ENCODE data around the gene USP31.
"Not testable (repeated sequence)": the region's sequence is repeated elsewhere in the genome, so short reads cannot be mapped to it uniquely, and the experiment has no call there.

Gene USP31

GRCh38 chr16:23148166-23148512 lies 1.1 kb downstream of the USP31 start:
- H3K27me3 ChIP-seq (ENCODE audit: control insufficient read depth in 5 of 5, insufficient read depth in 4 of 5, low read length in 5 of 5) = peaks cover 0 to 3% (median 0%) of the 10 kb centered on the region in 5 donors
- peaks cover 4 to 36% (median 28%) of the 10 kb centered on the region in 5 donors for H3K4me1 ChIP-seq (ENCODE audit: control insufficient read depth in 5 of 5, insufficient read depth in 5 of 5, low read length in 5 of 5)
- peak overlapping the region in 4 of 5 donors; percentile 57 to 73 (median 64) for H3K9ac ChIP-seq (ENCODE audit: low read length in 5 of 5)

GRCh38 chr16:23147666-23148065 lies 1.6 kb downstream of the USP31 start:
- no peaks in the 10 kb centered on the region for H3K9me3 ChIP-seq (ENCODE audit: control insufficient read depth in 5 of 5, low read length in 5 of 5)
- peaks cover 0 to under 1% (median 0%) of the 10 kb centered on the region in 5 donors for H3K27me3 ChIP-seq (ENCODE audit: control insufficient read depth in 5 of 5, insufficient read depth in 4 of 5, low read length in 5 of 5)
- peak overlapping the region in 4 of 5 donors; percentile 29 to 77 (median 73) for H3K4me3 ChIP-seq (ENCODE audit: low read depth in 1 of 5, low read length in 5 of 5)
- peaks cover 4 to 36% (median 28%) of the 10 kb centered on the region in 5 donors for H3K4me1 ChIP-seq (ENCODE audit: control insufficient read depth in 5 of 5, insufficient read depth in 5 of 5, low read length in 5 of 5)
- H3K27ac ChIP-seq (ENCODE audit: low read depth, low read length) = no peak overlapping the region
- peak overlapping the region in 2 of 5 donors; percentile 30 to 59 for H3K9ac ChIP-seq (ENCODE audit: low read length in 5 of 5)
- no peaks in the 10 kb centered on the region for H3K36me3 ChIP-seq (ENCODE audit: control insufficient read depth in 5 of 5, insufficient read depth in 5 of 5, low read length in 5 of 5)

More at GRCh38 chr16:23148166-23148512, 1.1 kb downstream of the USP31 start:
- peak overlapping the region; percentile 27 to 78 (median 74) for H3K4me3 ChIP-seq (ENCODE audit: low read depth in 1 of 5, low read length in 5 of 5)
- peak overlapping the region; percentile 50 for H3K27ac ChIP-seq (ENCODE audit: low read depth, low read length)
- H3K36me3 ChIP-seq (ENCODE audit: control insufficient read depth in 5 of 5, insufficient read depth in 5 of 5, low read length in 5 of 5) = no peaks in the 10 kb centered on the region
- no peaks in the 10 kb centered on the region for H3K9me3 ChIP-seq (ENCODE audit: control insufficient read depth in 5 of 5, low read length in 5 of 5)

DNA sequence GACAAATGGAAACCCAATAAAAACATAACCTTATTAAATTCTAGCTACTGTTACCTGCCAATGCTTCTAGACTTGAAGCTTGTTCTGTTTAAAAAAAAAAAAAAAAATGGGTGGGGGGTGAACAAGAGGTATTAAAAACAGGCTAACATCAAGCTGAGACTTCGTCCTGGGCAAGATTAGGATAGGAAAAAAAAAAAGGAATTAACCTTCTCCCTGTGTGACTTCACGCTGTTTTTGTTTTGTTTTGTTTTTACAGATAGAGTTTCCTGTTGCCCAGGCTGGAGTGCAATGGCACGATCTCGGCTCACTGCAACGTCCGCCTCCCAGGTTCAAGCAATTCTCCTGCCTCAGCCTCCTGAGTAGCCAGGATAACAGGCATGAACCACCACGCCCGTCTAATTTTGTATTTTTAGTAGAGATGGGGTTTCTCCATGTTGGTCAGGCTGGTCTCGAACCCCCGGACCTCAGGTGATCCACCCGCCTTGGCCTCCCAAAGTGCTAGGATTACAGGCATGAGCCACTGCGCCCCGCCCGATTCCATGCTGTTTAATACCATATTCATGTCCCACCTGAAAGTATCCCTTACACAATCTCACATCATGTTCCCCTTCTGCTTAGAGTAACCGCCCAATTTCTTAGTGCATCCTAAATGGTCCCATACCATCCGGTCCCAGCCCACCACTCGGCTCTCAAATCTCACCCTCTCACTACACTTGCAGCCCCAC lies 2.2 kb downstream of the USP31 start:
- peak overlapping the region in 2 of 5 donors; percentile 25 to 30 for H3K9ac ChIP-seq (ENCODE audit: low read length in 5 of 5)
- peak overlapping the region in 3 of 5 donors; percentile 29 to 77 (median 74) for H3K4me3 ChIP-seq (ENCODE audit: low read depth in 1 of 5, low read length in 5 of 5)
- no peaks in the 10 kb centered on the region for H3K9me3 ChIP-seq (ENCODE audit: control insufficient read depth in 5 of 5, low read length in 5 of 5)
- no peaks in the 10 kb centered on the region for H3K36me3 ChIP-seq (ENCODE audit: control insufficient read depth in 5 of 5, insufficient read depth in 5 of 5, low read length in 5 of 5)
- peak overlapping the region; percentile 26 for H3K27ac ChIP-seq (ENCODE audit: low read depth, low read length)
- no peaks in the 10 kb centered on the region for H3K27me3 ChIP-seq (ENCODE audit: control insufficient read depth in 5 of 5, insufficient read depth in 4 of 5, low read length in 5 of 5)
- H3K4me1 ChIP-seq (ENCODE audit: control insufficient read depth in 5 of 5, insufficient read depth in 5 of 5, low read length in 5 of 5) = peaks cover 4 to 39% (median 28%) of the 10 kb centered on the region in 5 donors

GRCh38 chr16:23145608-23146007 lies 3.6 kb downstream of the USP31 start:
- no peak overlapping the region for H3K27ac ChIP-seq (ENCODE audit: low read depth, low read length)
- no peaks in the 10 kb centered on the region for H3K9me3 ChIP-seq (ENCODE audit: control insufficient read depth in 5 of 5, low read length in 5 of 5)
- no peaks in the 10 kb centered on the region for H3K27me3 ChIP-seq (ENCODE audit: control insufficient read depth in 5 of 5, insufficient read depth in 4 of 5, low read length in 5 of 5)
- H3K4me3 ChIP-seq (ENCODE audit: low read depth in 1 of 5, low read length in 5 of 5) = peak overlapping the region in 1 of 5 donors; percentile 22
- no peak overlapping the region for H3K9ac ChIP-seq (ENCODE audit: low read length in 5 of 5)
- peaks cover 4 to 39% (median 28%) of the 10 kb centered on the region in 5 donors for H3K4me1 ChIP-seq (ENCODE audit: control insufficient read depth in 5 of 5, insufficient read depth in 5 of 5, low read length in 5 of 5)
- H3K36me3 ChIP-seq (ENCODE audit: control insufficient read depth in 5 of 5, insufficient read depth in 5 of 5, low read length in 5 of 5) = no peaks in the 10 kb centered on the region

DNA sequence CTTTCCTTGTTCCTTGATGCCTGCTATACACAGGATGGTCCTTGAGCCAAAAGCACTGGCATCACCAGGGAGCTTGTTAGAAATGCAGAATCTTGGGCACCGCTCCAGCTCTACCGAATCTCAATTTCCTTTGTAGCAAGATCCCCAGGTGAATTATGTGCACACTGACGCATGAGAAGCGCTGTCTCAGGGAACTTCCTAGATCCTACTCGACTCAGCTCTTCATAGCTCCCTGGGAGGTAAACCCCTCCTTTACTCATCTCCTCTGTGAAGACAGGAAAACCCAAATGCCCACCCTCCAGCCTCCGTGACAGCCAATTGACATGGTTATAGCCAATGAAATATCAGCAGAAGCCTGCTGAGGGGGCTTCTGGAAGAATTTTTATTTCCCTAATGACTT lies 4.1 kb downstream of the USP31 start:
- Histone ChIP-seq H3K9me3 (ENCODE audit: control insufficient read depth in 5 of 5, low read length in 5 of 5) (no peaks in the 10 kb centered on the region), H3K4me3 (ENCODE audit: low read depth in 1 of 5, low read length in 5 of 5) (peak overlapping the region in 2 of 5 donors; percentile 13 to 22), H3K27me3 (ENCODE audit: control insufficient read depth in 5 of 5, insufficient read depth in 4 of 5, low read length in 5 of 5) (no peaks in the 10 kb centered on the region), H3K9ac (ENCODE audit: low read length in 5 of 5) (no peak overlapping the region), H3K4me1 (ENCODE audit: control insufficient read depth in 5 of 5, insufficient read depth in 5 of 5, low read length in 5 of 5) (peaks cover 4 to 39% (median 28%) of the 10 kb centered on the region in 5 donors), H3K27ac (ENCODE audit: low read depth, low read length) (no peak overlapping the region), H3K36me3 (ENCODE audit: control insufficient read depth in 5 of 5, insufficient read depth in 5 of 5, low read length in 5 of 5) (no peaks in the 10 kb centered on the region)

DNA sequence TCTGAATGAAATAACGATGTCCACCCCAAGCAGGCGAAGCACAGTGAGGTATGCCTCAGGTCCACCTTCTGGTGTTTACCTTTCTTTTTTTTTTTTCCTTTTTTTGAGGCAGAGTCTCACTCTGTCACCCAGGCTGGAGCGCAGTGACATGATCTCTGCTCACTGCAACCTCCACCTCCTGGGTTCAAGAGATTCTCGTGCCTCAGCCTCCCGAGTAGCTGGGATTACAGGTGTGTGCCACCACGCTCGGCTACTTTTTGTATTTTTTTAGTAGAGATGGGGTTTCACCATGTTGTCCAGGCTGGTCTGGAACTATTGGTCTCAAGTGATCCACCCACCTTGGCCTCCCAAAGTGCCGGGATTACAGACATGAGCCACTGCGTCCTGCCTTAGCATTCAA lies 4.9 kb downstream of the USP31 start:
- not testable (repeated sequence) for H3K27ac ChIP-seq (ENCODE audit: low read depth, low read length); H3K9ac ChIP-seq (ENCODE audit: low read length in 5 of 5)
- H3K4me1 ChIP-seq (ENCODE audit: control insufficient read depth in 5 of 5, insufficient read depth in 5 of 5, low read length in 5 of 5) = peaks cover 4 to 34% (median 22%) of the 10 kb centered on the region in 5 donors

DNA sequence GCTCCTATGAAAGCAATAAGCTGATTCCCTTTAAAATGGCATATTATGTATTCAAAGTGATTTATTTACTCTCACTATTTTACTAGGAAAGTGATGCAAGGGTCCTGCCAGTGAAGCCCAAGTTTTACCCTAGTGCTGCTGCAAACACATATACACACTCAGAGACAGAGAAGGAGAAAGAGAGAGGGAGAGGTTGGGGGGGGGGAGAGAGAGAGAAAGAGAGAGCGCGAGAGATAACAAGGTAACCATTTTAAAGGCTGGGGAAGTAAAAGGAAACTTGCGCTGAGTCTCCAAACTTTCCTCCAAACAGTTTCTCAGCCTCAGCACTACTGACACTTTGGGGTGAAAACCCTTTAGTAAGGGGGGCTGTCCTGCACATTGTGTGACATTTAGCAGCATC lies 5.9 kb downstream of the USP31 start:
- no peak overlapping the region for H3K27ac ChIP-seq (ENCODE audit: low read depth, low read length)
- H3K36me3 ChIP-seq (ENCODE audit: control insufficient read depth in 5 of 5, insufficient read depth in 5 of 5, low read length in 5 of 5) = no peaks in the 10 kb centered on the region
- H3K9me3 ChIP-seq (ENCODE audit: control insufficient read depth in 5 of 5, low read length in 5 of 5) = no peaks in the 10 kb centered on the region
- H3K27me3 ChIP-seq (ENCODE audit: control insufficient read depth in 5 of 5, insufficient read depth in 4 of 5, low read length in 5 of 5) = no peaks in the 10 kb centered on the region
- H3K9ac ChIP-seq (ENCODE audit: low read length in 5 of 5) = no peak overlapping the region
- peaks cover 4 to 33% (median 20%) of the 10 kb centered on the region in 5 donors for H3K4me1 ChIP-seq (ENCODE audit: control insufficient read depth in 5 of 5, insufficient read depth in 5 of 5, low read length in 5 of 5)
- no peak overlapping the region for H3K4me3 ChIP-seq (ENCODE audit: low read depth in 1 of 5, low read length in 5 of 5)

More for the DNA sequence above, 4.9 kb downstream of the USP31 start:
- H3K36me3 ChIP-seq (ENCODE audit: control insufficient read depth in 5 of 5, insufficient read depth in 5 of 5, low read length in 5 of 5); H3K4me3 ChIP-seq (ENCODE audit: low read depth in 1 of 5, low read length in 5 of 5); H3K27me3 ChIP-seq (ENCODE audit: control insufficient read depth in 5 of 5, insufficient read depth in 4 of 5, low read length in 5 of 5); H3K9me3 ChIP-seq (ENCODE audit: control insufficient read depth in 5 of 5, low read length in 5 of 5): not testable (repeated sequence)

GRCh38 chr16:23141959-23142740 lies 7.1 kb downstream of the USP31 start:
- Histone ChIP-seq H3K9ac (ENCODE audit: low read length in 5 of 5) (no peak overlapping the region), H3K27ac (ENCODE audit: low read depth, low read length) (no peak overlapping the region), H3K4me1 (ENCODE audit: control insufficient read depth in 5 of 5, insufficient read depth in 5 of 5, low read length in 5 of 5) (peaks cover 0 to 20% (median 10%) of the 10 kb centered on the region in 5 donors), H3K4me3 (ENCODE audit: low read depth in 1 of 5, low read length in 5 of 5) (no peak overlapping the region), H3K9me3 (ENCODE audit: control insufficient read depth in 5 of 5, low read length in 5 of 5) (peaks cover 0 to 2% (median 0%) of the 10 kb centered on the region in 5 donors), H3K36me3 (ENCODE audit: control insufficient read depth in 5 of 5, insufficient read depth in 5 of 5, low read length in 5 of 5) (no peaks in the 10 kb centered on the region), H3K27me3 (ENCODE audit: control insufficient read depth in 5 of 5, insufficient read depth in 4 of 5, low read length in 5 of 5) (no peaks in the 10 kb centered on the region)

- H3K27ac ChIP-seq (ENCODE audit: low read depth, low read length) = no peak overlapping the region
- H3K9me3 ChIP-seq (ENCODE audit: control insufficient read depth in 5 of 5, low read length in 5 of 5) = peaks cover 0 to 8% (median 0%) of the 10 kb centered on the region in 5 donors
- H3K36me3 ChIP-seq (ENCODE audit: control insufficient read depth in 5 of 5, insufficient read depth in 5 of 5, low read length in 5 of 5) = no peaks in the 10 kb centered on the region
- no peak overlapping the region for H3K4me3 ChIP-seq (ENCODE audit: low read depth in 1 of 5, low read length in 5 of 5)
- H3K4me1 ChIP-seq (ENCODE audit: control insufficient read depth in 5 of 5, insufficient read depth in 5 of 5, low read length in 5 of 5) = peaks cover 0 to 15% (median 10%) of the 10 kb centered on the region in 5 donors
- no peaks in the 10 kb centered on the region for H3K27me3 ChIP-seq (ENCODE audit: control insufficient read depth in 5 of 5, insufficient read depth in 4 of 5, low read length in 5 of 5)
- H3K9ac ChIP-seq (ENCODE audit: low read length in 5 of 5) = no peak overlapping the region
These were observed 7.8 kb downstream of the USP31 start for GRCh38 chr16:23141500-23141899.

DNA sequence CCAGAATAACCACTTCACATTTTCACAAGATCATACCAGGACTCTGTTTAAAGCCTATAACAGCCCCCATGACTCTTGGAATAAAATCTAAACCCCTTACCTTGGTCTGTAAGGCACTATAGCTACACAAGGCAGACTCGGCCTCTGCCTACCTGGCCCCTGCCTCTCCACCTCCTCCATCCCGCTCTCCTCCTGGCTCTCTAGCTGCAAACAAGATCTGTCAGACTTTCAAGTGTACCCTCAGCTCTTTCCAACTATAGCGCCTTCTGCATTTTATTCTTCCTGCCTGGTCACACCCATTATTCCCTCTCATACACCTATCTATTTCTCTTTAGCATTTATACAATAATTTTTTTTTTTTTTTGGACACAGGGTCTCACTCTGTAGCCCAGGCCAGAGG lies 8.2 kb downstream of the USP31 start:
- Histone ChIP-seq H3K27me3 (ENCODE audit: control insufficient read depth in 5 of 5, insufficient read depth in 4 of 5, low read length in 5 of 5) (no peaks in the 10 kb centered on the region), H3K9ac (ENCODE audit: low read length in 5 of 5) (no peak overlapping the region), H3K4me3 (ENCODE audit: low read depth in 1 of 5, low read length in 5 of 5) (no peak overlapping the region), H3K9me3 (ENCODE audit: control insufficient read depth in 5 of 5, low read length in 5 of 5) (peaks cover 0 to 8% (median 0%) of the 10 kb centered on the region in 5 donors), H3K4me1 (ENCODE audit: control insufficient read depth in 5 of 5, insufficient read depth in 5 of 5, low read length in 5 of 5) (peaks cover 0 to 12% (median 10%) of the 10 kb centered on the region in 5 donors), H3K27ac (ENCODE audit: low read depth, low read length) (no peak overlapping the region), H3K36me3 (ENCODE audit: control insufficient read depth in 5 of 5, insufficient read depth in 5 of 5, low read length in 5 of 5) (no peaks in the 10 kb centered on the region)

All from subcutaneous abdominal adipose tissue (tissue), 5 donors.